Stimulated activated naive CD8-positive, alpha-beta T cell treated with anti-CD3 and anti-CD28 coated beads, Interleukin-15, Interleukin-2, amounts not matched to agents 100 ng/mL and 50 ng/mL, for 24 hours (primary cell): ENCODE measurements around the gene KNOP1.
"Not testable (repeated sequence)": the region's sequence is repeated elsewhere in the genome, so short reads cannot be mapped to it uniquely, and the experiment has no call there.

Source experiments
- H3K27ac Mint-ChIP-seq: one replicate; pipeline ENCODE4 v1.8.0; 2021; ENCODE audit warnings: mild to moderate bottlenecking, mixed read lengths
- H3K27me3 Mint-ChIP-seq: one replicate; pipeline ENCODE4 v1.8.0; 2021; ENCODE audit warnings: mixed read lengths
- H3K36me3 Mint-ChIP-seq: one replicate; pipeline ENCODE4 v1.8.0; 2021; ENCODE audit warnings: low read depth, mixed read lengths
- H3K4me1 Mint-ChIP-seq: one replicate; pipeline ENCODE4 v1.8.0; 2021; ENCODE audit warnings: low read depth, mixed read lengths
- H3K4me3 Mint-ChIP-seq: one replicate; pipeline ENCODE4 v1.8.0; 2021; ENCODE audit warnings: mild to moderate bottlenecking, mixed read lengths
- H3K9me3 Mint-ChIP-seq: one replicate; pipeline ENCODE4 v1.8.0; 2021; ENCODE audit warnings: mixed read lengths

KNOP1 gene

DNA sequence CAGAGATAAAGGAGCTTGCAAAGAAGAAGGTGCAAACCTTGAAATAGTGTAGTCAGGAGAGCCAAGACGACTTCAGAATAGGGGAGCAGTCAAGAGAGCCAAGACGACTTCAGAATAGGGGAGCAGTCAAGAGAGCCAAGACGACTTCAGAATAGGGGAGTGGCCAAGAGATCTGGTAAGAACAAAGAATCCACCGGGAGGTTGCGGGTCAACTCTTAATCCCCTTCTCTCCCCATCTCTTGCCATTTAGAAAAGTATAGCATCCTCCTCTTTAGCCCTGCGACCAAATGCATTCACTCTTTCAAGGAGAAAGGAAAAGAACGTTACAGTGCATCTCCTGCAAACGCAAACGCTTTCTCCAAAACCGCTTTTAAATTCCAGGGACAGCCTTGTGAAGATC lies 713 bp downstream of the KNOP1 start:
- Mint-ChIP-seq H3K27ac (peak overlapping the region; percentile 93), H3K36me3 (peaks cover 30% of the 10 kb centered on the region), H3K4me3 (peak overlapping the region; percentile 95), H3K27me3 (no peaks in the 10 kb centered on the region), H3K4me1 (peaks cover 25% of the 10 kb centered on the region), H3K9me3 (no peaks in the 10 kb centered on the region)

DNA sequence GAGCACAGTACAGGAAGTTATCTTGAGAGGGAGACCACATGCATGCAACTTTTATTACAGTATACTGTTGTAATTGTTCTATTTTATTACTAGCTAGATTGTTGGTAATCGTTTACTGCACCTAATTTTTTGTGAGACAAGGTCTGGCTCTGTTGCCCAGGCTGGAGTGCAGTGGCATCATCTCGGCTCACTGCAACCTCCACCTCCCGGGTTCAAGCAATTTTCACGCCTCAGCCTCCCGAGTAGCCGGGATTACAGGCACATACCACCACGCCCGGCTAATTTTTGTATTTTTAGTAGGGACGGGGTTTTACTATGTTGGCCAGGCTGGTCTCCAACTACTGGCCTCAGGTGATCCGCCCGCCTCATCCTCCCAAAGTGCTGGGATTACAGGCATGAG lies 1.3 kb downstream of the KNOP1 start:
- not testable (repeated sequence) for H3K9me3 Mint-ChIP-seq, H3K27me3 Mint-ChIP-seq
- peak overlapping the region; percentile 93 for H3K27ac Mint-ChIP-seq
- H3K4me3 Mint-ChIP-seq: peak overlapping the region; percentile 95
- H3K4me1 Mint-ChIP-seq: peaks cover 22% of the 10 kb centered on the region
- H3K36me3 Mint-ChIP-seq: peaks cover 33% of the 10 kb centered on the region

DNA sequence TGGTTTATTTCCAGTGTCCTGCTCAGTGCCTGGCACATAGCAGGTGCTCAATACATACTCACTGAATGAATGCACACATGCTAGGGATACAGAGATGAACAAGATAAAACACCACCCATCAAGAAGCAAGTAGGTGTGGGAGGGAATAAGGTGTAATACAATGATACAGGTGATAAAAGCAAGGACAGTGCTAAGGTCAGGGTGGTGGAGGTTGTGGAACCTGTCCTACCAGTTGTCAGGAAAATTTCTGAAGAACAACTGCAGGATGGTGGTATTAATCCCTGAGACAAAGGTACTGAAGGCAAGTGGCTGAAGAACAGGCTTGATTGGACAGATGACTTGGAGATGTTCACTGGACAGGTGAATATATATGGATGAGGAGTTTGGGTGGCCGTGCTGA lies 1.8 kb downstream of the KNOP1 start:
- Mint-ChIP-seq H3K4me3 (peak overlapping the region; percentile 95), H3K4me1 (peaks cover 22% of the 10 kb centered on the region)

DNA sequence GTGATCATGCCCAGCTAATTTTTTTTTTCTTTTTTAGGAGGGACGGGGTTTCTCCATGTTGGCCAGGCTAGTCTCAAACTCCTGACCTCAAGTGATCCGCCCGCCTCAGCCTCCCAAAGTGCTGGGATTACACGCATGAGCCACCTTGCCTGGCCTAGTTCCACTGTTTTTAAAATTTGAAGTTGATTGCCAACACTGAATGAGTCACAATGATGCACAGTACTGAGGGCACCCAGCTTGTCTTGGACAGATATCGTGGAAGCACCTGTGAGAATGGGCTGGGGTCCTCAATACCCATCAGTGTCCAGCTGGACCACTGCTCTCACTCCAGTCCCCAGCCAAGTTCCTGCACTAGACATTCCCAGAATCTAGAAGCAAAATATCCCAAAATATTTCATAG lies 2.5 kb downstream of the KNOP1 start:
- no peak overlapping the region for H3K4me3 Mint-ChIP-seq

More for the DNA sequence above, 1.8 kb downstream of the KNOP1 start:
- H3K27me3 Mint-ChIP-seq: no peaks in the 10 kb centered on the region
- no peaks in the 10 kb centered on the region for H3K9me3 Mint-ChIP-seq
- H3K27ac Mint-ChIP-seq: peak overlapping the region; percentile 63
- peaks cover 38% of the 10 kb centered on the region for H3K36me3 Mint-ChIP-seq

DNA sequence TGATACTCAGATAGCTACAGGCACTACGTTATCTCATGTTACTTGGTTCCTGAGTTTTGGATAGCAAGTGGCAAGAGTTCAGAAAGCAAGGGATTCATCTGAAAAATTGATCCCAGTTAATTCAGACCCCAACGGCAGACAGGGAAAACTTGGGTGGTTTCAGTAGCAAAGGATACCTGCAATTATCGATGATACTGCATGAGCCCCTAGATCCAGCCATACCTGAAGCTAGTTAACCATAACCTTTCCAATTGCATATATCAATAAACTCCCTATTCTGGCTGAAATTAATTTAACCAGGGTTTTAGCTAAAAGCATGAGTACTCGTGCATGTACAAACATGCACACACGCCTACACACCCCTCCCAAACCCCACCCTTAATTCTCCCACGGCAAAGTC lies 4.3 kb downstream of the KNOP1 start:
- no peaks in the 10 kb centered on the region for H3K27me3 Mint-ChIP-seq
- H3K9me3 Mint-ChIP-seq: no peaks in the 10 kb centered on the region
- H3K4me1 Mint-ChIP-seq: peaks cover 18% of the 10 kb centered on the region
- H3K27ac Mint-ChIP-seq: no peak overlapping the region
- H3K4me3 Mint-ChIP-seq: no peak overlapping the region
- peaks cover 49% of the 10 kb centered on the region for H3K36me3 Mint-ChIP-seq

More for the DNA sequence above, 2.5 kb downstream of the KNOP1 start:
- Mint-ChIP-seq H3K4me1 (peaks cover 22% of the 10 kb centered on the region), H3K27ac (peak overlapping the region; percentile 16), H3K27me3 (no peaks in the 10 kb centered on the region), H3K36me3 (peaks cover 38% of the 10 kb centered on the region), H3K9me3 (no peaks in the 10 kb centered on the region)

DNA sequence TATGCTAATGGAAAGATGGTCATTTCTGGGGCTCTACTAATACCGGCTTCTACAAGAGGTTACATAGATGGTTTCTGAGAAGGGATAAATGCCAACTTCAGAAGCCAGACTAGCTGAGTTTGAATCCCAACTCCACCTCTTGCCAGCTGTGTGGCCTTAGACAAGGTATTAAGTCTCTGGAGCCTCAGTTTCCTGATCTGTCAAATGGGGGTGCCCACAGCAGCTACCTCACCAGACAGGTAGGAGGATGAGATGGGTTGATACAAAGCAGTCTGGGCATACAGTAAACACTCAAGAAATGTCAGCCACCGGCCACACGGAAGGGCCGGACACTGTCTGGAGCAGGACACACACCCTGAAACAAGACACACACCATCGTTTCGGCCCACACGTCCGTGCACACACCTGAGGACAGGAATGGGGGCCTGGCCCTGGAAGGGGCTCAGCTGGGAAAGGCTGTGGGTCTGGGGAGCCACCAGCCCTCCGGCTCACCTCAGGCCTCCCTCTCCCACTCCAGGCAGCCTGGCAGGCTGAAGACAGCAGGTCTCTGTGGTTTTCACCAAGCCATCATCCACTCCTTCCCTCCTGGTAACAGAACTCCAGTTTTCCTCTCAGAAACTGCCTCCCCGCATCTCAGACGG lies 5.5 kb downstream of the KNOP1 start:
- Mint-ChIP-seq H3K27ac (no peak overlapping the region), H3K27me3 (no peaks in the 10 kb centered on the region), H3K36me3 (peaks cover 49% of the 10 kb centered on the region), H3K4me3 (no peak overlapping the region), H3K9me3 (no peaks in the 10 kb centered on the region), H3K4me1 (peaks cover 18% of the 10 kb centered on the region)

DNA sequence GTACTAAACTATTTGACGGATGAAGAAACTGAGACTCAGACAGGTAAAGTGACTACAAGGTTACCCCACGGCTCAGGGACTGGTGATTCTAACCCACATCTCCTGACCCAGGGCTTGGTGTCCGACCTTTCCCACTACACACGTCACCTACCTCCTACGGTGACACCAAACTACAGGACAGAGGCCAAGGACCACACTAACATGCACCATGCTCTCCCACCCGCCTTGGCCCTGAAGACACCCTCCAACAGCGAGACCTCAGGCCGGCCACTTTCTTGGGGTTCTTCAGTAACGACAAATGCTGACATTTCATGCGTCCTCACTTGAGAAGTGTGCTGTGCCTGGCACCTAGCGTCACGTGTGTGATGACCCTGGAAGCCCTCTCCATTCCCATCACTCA lies 6.4 kb downstream of the KNOP1 start:
- Mint-ChIP-seq H3K36me3 (peaks cover 52% of the 10 kb centered on the region), H3K27ac (no peak overlapping the region), H3K4me1 (peaks cover 11% of the 10 kb centered on the region), H3K9me3 (no peaks in the 10 kb centered on the region), H3K27me3 (no peaks in the 10 kb centered on the region), H3K4me3 (no peak overlapping the region)

DNA sequence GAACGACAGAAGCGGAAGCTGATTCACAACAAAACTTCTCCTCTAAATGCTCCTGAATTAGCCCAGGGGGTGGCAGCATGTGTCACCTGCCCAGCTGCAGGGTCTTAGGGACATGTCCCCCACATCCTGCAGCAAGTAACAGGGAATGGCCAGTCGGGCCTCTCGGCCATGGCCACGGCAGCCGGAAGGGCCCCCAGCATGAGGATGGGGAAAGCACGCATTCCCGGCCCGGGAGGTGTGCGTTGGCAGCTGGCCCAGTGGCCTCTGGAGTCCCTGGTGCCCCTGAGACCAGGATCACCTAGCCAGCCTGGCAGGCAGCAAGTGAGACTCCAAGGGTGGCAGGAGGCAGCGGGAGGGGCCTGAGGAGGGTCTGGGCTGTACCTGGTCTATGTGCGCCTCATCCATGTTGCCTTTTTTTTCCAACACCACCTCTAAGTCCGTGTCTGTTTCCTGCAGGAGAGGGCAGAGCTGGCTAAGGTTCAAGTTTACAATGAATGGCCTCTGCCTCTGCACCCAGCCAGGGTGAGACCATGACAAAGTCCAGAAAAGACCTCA lies 7.0 kb downstream of the KNOP1 start:
- no peak overlapping the region for H3K4me3 Mint-ChIP-seq
- H3K36me3 Mint-ChIP-seq: peaks cover 53% of the 10 kb centered on the region
- peaks cover 6% of the 10 kb centered on the region for H3K4me1 Mint-ChIP-seq

DNA sequence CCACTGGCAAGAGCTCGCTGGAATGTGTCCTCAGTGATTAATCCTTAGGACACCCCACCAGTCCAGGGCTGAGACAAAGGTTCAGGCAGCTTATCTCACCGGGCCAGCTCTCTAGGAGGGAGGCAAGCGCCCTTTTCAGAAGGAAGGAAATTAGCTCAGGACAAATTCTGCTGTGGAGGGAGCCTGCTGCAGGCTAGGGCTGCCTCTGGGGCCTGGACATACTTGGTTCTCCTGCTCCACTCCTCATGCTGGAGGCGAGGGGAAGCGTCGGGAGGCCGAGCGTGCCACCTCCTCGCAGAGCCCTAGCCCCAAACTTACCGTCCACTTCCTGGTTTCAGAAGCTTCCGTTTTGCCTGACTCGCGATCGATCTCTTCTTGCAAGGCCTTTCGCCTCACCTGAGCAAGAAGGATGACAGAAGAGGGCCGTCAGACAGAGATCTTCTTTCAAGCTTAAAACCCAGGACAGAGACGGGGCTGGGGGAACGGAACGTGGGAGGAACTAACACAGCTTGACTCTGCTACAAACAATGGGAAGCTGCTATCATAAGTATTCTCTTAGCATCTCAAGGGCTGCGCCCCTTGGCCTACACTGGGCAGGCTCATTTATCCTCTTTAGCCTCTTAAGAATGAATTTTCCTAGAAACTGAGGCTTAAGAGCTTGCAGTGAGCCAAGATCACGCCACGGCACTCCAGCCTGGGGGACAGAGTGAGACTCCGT lies 7.7 kb downstream of the KNOP1 start:
- Mint-ChIP-seq H3K4me3 (no peak overlapping the region), H3K27me3 (no peaks in the 10 kb centered on the region), H3K27ac (peak overlapping the region; percentile 51), H3K36me3 (peaks cover 55% of the 10 kb centered on the region), H3K9me3 (no peaks in the 10 kb centered on the region), H3K4me1 (no peaks in the 10 kb centered on the region)

More for the DNA sequence above, 7.0 kb downstream of the KNOP1 start:
- Mint-ChIP-seq H3K27ac (no peak overlapping the region), H3K9me3 (no peaks in the 10 kb centered on the region), H3K27me3 (no peaks in the 10 kb centered on the region)

DNA sequence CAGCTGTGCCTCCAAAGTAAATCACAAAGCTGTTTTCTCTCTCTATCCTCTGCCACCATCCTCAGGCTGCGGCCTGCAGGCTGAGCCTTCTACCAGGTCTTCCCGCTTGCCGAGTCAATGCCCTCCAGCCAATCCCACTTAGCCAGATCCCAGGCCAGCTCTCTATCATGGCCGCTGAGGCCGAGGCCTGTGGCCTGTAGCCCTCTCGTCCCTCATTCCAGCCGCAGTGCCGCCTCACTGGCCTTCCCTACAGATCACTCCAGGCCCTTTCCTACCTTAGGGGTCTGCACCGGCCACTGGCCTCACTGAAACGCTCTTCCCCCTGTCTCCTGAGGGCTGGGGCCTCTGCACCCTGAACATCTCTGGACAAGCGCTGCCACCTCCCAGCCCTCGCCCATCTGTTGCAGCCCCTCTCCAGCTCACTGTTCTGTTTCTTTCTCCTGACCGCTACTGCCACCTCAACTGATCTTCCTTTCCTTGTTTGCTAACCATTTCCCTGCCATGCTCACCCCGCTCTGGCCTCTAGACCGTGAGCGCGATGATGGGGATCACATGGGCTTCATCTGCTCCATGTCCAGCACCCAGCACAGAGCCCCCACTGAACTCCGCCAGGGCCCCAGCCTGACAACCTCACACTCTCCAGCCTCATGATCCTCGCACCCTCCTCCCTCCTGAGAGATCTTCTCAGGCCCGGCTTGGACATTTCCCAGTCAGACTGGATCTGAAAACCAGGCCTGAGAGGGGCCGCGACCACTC lies 8.5 kb downstream of the KNOP1 start:
- Mint-ChIP-seq H3K9me3 (no peaks in the 10 kb centered on the region), H3K4me3 (no peak overlapping the region), H3K27me3 (no peaks in the 10 kb centered on the region), H3K4me1 (no peaks in the 10 kb centered on the region), H3K27ac (peak overlapping the region; percentile 51), H3K36me3 (peaks cover 58% of the 10 kb centered on the region)

DNA sequence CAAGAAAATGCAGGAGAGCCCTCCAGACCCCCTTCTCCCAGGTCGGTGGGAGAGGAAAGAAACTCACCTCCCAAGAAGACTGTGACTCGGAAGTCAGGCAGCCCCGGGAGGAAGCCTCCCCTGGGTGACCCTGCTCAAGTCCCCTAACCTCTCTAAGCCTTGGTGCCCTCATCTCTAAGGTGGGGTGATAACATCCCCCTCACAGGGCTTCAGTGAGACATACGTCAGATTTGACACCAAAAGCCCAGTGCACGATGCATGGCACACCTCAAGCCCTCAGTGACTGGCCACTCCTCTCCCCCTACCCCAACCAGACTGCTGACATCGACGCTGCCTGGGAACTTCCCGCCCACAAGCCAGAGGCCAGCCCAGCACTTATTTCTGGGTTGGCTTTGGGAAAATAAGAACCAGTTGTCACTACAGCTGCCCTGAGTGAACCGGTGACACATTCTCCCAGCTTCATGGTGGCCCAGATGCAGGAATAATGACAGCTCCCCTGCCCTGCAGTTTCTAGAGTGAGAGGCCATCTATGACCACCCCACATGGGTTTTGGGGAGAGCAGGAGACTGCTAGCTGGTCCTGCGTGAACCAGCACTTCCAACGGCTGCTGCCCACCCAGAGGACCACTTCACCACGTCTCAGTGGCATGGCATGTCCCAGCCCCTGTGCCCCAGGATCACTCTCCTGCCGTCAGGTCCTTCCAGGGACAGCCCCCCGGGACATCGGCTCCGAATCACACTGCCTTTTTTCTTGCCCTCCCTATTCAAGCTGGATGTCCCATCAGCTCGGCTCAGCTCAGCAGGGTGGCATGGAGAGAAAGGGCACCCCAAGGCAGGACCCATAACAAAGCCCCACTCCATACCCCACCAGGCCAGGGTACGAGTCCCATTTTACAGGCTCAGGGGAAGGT lies 9.5 kb downstream of the KNOP1 start:
- Mint-ChIP-seq H3K4me3 (no peak overlapping the region), H3K9me3 (no peaks in the 10 kb centered on the region), H3K36me3 (peaks cover 58% of the 10 kb centered on the region), H3K27ac (no peak overlapping the region), H3K27me3 (no peaks in the 10 kb centered on the region), H3K4me1 (no peaks in the 10 kb centered on the region)

DNA sequence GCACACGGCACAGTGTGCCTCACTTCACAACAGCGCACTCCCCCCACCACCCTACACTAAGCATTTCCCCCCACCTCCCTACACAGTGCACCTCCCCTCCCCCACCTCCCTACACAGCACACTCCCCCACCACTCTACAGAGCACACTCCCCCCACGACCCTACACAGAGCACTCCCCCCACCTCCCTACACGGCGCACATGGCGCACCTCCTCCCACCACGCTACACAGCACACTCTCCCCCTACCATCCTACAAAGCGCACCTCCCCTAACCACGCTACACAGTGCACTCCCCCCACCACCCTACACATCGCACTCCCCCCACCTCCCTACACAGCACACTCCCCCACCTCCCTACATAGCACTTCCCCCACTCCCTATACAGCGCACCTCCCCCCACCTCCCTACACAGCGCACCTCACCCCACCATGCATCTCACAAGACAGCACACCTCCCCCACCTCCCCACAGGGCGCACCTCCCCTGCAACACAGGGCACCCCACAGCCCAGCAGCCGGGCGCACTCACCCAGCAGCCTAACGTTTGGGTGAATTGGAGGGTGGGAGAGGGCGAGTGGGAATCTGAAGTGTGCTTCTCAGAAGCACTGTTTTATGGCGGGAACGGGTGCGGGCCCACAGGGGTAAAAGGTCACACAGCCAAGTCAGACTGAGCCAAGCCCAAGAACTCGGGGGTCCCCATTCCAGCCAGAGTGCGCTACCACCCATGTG lies 10.3 kb downstream of the KNOP1 start:
- Mint-ChIP-seq H3K27me3 (no peaks in the 10 kb centered on the region), H3K4me3 (no peak overlapping the region), H3K4me1 (no peaks in the 10 kb centered on the region), H3K9me3 (no peaks in the 10 kb centered on the region), H3K36me3 (peaks cover 59% of the 10 kb centered on the region), H3K27ac (no peak overlapping the region)

DNA sequence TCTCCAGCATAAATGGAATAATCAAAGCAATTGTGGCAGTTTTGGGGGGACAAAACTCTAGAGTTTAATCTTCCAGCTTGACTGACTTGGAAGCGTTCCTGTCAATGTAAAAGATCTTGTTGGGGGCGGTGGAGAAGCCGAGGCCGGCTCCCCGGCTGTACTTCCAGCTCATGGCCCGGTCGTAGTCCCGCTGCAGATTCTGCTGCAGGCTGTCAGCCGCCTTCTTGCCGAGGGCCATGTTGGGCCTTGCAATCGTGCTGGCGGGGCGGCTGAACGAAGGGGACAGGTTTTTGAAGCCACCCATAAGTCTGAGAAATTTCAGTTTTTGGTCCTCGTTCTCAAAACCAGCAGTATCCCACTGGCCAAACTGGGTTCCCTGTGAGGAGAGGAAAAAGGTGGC lies 11.2 kb downstream of the KNOP1 start:
- Mint-ChIP-seq H3K27me3 (no peaks in the 10 kb centered on the region), H3K4me3 (no peak overlapping the region), H3K27ac (no peak overlapping the region), H3K4me1 (no peaks in the 10 kb centered on the region), H3K36me3 (peaks cover 63% of the 10 kb centered on the region), H3K9me3 (no peaks in the 10 kb centered on the region)

DNA sequence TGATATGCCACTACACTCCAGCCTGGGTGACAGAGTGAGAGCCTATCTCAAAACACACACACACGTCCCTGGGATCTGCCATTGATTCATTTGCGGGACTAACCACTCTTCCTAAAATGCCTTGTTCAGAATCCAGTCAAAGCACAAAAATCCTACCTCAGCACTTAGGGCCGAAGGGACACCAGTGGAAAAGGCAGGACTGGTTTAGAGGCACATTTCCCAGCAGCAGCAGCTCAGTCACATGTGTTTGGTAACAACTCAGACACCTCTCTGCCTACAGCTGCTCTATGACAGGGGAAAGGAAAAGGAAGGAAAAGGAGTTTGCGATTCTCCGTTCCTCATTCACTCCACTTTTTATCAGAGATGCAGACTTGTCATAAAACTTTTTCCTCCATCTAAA lies 12.2 kb downstream of the KNOP1 start:
- Mint-ChIP-seq H3K9me3 (no peaks in the 10 kb centered on the region), H3K4me1 (peaks cover 5% of the 10 kb centered on the region), H3K36me3 (peaks cover 67% of the 10 kb centered on the region), H3K4me3 (no peak overlapping the region), H3K27me3 (no peaks in the 10 kb centered on the region), H3K27ac (no peak overlapping the region)
